ENCODE data around the gene RPS27. TPM values are rescaled to one million over a fixed set of nuclear protein-coding genes. Genes with fewer than 3 reads are reported as not detected.

Gene RPS27
- total and polyA plus RNA-seq, 10 of the 15 experiments (the other 5 are each of a cell fraction or from before 2014, with no cell fraction given): 2,708 to 14,234 (median 8,874) TPM

DNA sequence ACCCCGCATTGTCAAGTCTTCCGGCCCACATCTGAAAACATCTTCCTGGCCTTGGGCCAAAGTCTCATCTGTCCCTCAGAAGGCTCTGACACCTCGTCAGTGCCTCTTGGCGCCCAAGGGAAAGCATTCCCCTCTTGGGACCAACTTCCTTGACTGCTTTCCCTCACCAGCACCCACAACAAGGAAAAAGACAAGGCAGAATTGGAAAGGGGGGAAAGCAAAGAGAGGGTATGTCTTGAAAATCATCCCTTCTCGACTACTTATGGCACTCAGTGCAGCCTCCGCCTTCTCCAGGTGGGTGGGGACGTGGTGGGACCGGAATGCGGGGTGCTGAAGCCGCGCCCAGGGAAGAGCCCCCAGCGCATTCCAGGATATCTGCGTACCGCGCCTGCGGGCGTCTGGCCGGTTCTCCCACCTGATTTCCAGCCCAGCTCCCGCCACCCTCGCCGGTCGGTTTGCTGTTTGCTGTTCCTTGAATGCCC, 26.7 kb upstream of the RPS27 start (continued):
- TF ChIP-seq TARDBP (IDR thresholded peaks at IDR 0.05; ENCODE audit: borderline replicate concordance) (no peak), PML (IDR thresholded peaks at IDR 0.05; ENCODE audit: low read length) (no peak), MEF2A (IDR thresholded peaks at IDR 0.05; ENCODE audit: insufficient read depth, low read depth, low read length) (no peak), ZNF384 (IDR thresholded peaks at IDR 0.05; ENCODE audit: borderline replicate concordance, low read depth, low read length) (no peak), MTA2 (IDR thresholded peaks at IDR 0.05; ENCODE audit: low read depth) (no peak), SUPT20H (IDR thresholded peaks at IDR 0.05; ENCODE audit: borderline replicate concordance, control insufficient read depth, low read depth, low read length) (no peak), CHD1 (IDR thresholded peaks at IDR 0.05; ENCODE audit: low read depth, low read length) (no peak), NRF1 (conservative IDR thresholded peaks at IDR 0.05; ENCODE audit: low read depth, low read length) (no peak), YY1 (IDR thresholded peaks at IDR 0.05; ENCODE audit: low read depth, low read length) (no peak), NFYB (IDR thresholded peaks at IDR 0.05; ENCODE audit: insufficient read depth, low read depth, low read length) (peak; percentile 50; the same call in 1 of the 2 replicates), SMAD1 (IDR thresholded peaks at IDR 0.05; ENCODE audit: low read depth, partially characterized antibody) (peak; percentile 96), LARP7 (IDR thresholded peaks at IDR 0.05) (peak; percentile 50; the same call in 1 of the 2 replicates), EZH2 (IDR thresholded peaks at IDR 0.05; ENCODE audit: borderline replicate concordance, control insufficient read depth, low read depth, low read length) (no peak), SIN3A (IDR thresholded peaks at IDR 0.05; ENCODE audit: low read depth, low read length) (no peak)
- TF ChIP-seq, protein P1, sequence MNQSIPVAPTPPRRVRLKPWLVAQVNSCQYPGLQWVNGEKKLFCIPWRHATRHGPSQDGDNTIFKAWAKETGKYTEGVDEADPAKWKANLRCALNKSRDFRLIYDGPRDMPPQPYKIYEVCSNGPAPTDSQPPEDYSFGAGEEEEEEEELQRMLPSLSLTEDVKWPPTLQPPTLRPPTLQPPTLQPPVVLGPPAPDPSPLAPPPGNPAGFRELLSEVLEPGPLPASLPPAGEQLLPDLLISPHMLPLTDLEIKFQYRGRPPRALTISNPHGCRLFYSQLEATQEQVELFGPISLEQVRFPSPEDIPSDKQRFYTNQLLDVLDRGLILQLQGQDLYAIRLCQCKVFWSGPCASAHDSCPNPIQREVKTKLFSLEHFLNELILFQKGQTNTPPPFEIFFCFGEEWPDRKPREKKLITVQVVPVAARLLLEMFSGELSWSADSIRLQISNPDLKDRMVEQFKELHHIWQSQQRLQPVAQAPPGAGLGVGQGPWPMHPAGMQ (IDR thresholded peaks at IDR 0.05; ENCODE audit: borderline replicate concordance): no peak
- TF ChIP-seq, protein P2, sequence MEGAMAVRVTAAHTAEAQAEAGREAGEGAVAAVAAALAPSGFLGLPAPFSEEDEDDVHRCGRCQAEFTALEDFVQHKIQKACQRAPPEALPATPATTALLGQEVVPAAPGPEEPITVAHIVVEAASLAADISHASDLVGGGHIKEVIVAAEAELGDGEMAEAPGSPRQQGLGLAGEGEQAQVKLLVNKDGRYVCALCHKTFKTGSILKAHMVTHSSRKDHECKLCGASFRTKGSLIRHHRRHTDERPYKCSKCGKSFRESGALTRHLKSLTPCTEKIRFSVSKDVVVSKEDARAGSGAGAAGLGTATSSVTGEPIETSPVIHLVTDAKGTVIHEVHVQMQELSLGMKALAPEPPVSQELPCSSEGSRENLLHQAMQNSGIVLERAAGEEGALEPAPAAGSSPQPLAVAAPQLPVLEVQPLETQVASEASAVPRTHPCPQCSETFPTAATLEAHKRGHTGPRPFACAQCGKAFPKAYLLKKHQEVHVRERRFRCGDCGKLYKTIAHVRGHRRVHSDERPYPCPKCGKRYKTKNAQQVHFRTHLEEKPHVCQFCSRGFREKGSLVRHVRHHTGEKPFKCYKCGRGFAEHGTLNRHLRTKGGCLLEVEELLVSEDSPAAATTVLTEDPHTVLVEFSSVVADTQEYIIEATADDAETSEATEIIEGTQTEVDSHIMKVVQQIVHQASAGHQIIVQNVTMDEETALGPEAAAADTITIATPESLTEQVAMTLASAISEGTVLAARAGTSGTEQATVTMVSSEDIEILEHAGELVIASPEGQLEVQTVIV (IDR thresholded peaks at IDR 0.05; ENCODE audit: borderline replicate concordance, partially characterized antibody): no peak
- TF ChIP-seq, protein P3, sequence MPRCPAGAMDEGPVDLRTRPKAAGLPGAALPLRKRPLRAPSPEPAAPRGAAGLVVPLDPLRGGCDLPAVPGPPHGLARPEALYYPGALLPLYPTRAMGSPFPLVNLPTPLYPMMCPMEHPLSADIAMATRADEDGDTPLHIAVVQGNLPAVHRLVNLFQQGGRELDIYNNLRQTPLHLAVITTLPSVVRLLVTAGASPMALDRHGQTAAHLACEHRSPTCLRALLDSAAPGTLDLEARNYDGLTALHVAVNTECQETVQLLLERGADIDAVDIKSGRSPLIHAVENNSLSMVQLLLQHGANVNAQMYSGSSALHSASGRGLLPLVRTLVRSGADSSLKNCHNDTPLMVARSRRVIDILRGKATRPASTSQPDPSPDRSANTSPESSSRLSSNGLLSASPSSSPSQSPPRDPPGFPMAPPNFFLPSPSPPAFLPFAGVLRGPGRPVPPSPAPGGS (IDR thresholded peaks at IDR 0.05; ENCODE audit: borderline replicate concordance, insufficient read depth, low read depth, low read length, poor library complexity, severe bottlenecking): no peak
- TF ChIP-seq, protein P4, sequence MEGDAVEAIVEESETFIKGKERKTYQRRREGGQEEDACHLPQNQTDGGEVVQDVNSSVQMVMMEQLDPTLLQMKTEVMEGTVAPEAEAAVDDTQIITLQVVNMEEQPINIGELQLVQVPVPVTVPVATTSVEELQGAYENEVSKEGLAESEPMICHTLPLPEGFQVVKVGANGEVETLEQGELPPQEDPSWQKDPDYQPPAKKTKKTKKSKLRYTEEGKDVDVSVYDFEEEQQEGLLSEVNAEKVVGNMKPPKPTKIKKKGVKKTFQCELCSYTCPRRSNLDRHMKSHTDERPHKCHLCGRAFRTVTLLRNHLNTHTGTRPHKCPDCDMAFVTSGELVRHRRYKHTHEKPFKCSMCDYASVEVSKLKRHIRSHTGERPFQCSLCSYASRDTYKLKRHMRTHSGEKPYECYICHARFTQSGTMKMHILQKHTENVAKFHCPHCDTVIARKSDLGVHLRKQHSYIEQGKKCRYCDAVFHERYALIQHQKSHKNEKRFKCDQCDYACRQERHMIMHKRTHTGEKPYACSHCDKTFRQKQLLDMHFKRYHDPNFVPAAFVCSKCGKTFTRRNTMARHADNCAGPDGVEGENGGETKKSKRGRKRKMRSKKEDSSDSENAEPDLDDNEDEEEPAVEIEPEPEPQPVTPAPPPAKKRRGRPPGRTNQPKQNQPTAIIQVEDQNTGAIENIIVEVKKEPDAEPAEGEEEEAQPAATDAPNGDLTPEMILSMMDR (IDR thresholded peaks at IDR 0.05 in 2 of 3, conservative IDR thresholded peaks at IDR 0.05 in 1 of 3; ENCODE audit: control insufficient read depth in 2 of 3, extremely low read depth in 1 of 3, insufficient read depth in 1 of 3, low read depth in 3 of 3, low read length in 3 of 3): no peak
- TF ChIP-seq, protein P5, sequence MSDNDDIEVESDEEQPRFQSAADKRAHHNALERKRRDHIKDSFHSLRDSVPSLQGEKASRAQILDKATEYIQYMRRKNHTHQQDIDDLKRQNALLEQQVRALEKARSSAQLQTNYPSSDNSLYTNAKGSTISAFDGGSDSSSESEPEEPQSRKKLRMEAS (IDR thresholded peaks at IDR 0.05; ENCODE audit: low read depth, low read length): no peak
